Measurements from ENCODE around the gene CDC14B. TPM values are rescaled to one million over a fixed set of nuclear protein-coding genes. Genes with fewer than 3 reads are reported as not detected.

Gene CDC14B
- total RNA-seq, 4 donors from 2014 or later: 9.7 to 40.5 (median 20.6) TPM

- TF ChIP-seq POLR2A (IDR thresholded peaks at IDR 0.05) (no peak), CTCF (IDR thresholded peaks at IDR 0.05) (no peak)
- intact Hi-C loops (cut with DNase I; ENCODE audit: low total_unique reads): no loop called here
- H3K4me3 ChIP-seq: no peak overlapping the region
- H3K27ac ChIP-seq: no peak overlapping the region
- no peaks in the 10 kb centered on the region for H3K27me3 ChIP-seq
- no peaks in the 10 kb centered on the region for H3K36me3 ChIP-seq
- no peaks in the 10 kb centered on the region for H3K9me3 ChIP-seq
- no peak for DNase-seq
- H3K4me1 ChIP-seq: no peaks in the 10 kb centered on the region
Observed at GRCh38 chr9:96626912-96627311, 7.3 kb upstream of the CDC14B start.

DNA sequence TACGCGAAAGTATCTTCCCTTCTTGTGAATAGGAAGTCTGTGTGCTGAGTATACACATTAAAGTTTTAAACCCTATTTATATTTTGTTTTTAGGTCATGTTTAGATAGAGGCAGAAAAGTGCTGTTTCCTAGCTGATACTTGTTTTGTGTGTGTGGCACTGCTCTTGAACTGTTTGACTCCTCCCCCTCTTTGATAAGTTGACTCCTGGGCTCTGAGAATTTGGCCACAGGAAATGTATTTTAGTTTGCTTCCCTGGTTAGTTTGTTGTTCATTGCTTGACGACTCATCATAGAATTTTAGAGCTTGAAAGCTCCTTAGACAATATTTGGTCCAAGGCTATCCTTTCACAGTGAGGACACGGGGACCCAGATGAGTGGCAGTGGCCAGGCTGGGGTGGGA is 2.0 kb upstream of the CDC14B start:
- no peak overlapping the region for H3K27ac ChIP-seq
- H3K4me3 ChIP-seq: no peak overlapping the region
- no peaks in the 10 kb centered on the region for H3K36me3 ChIP-seq
- H3K4me1 ChIP-seq: no peaks in the 10 kb centered on the region
- no peaks in the 10 kb centered on the region for H3K9me3 ChIP-seq
- intact Hi-C loops (cut with DNase I; ENCODE audit: low total_unique reads): no loop called here
- DNase-seq: no peak
- no peaks in the 10 kb centered on the region for H3K27me3 ChIP-seq
- TF ChIP-seq POLR2A (IDR thresholded peaks at IDR 0.05) (no peak), CTCF (IDR thresholded peaks at IDR 0.05) (no peak)

- Histone ChIP-seq H3K36me3 (no peaks in the 10 kb centered on the region), H3K4me3 (no peak overlapping the region), H3K4me1 (no peaks in the 10 kb centered on the region), H3K27me3 (no peaks in the 10 kb centered on the region), H3K27ac (no peak overlapping the region), H3K9me3 (no peaks in the 10 kb centered on the region)
- no peak for DNase-seq
- intact Hi-C loops (cut with DNase I; ENCODE audit: low total_unique reads): no loop called here
- TF ChIP-seq POLR2A (IDR thresholded peaks at IDR 0.05): no peak
Observed at GRCh38 chr9:96620832-96621269, 1.2 kb upstream of the CDC14B start.

- no peaks in the 10 kb centered on the region for H3K27me3 ChIP-seq
- no peak for TF ChIP-seq CTCF (IDR thresholded peaks at IDR 0.05)
- TF ChIP-seq POLR2A (IDR thresholded peaks at IDR 0.05): no peak
- no peak for DNase-seq
- intact Hi-C loops (cut with DNase I; ENCODE audit: low total_unique reads): no loop called here
- H3K9me3 ChIP-seq: no peaks in the 10 kb centered on the region
- H3K27ac ChIP-seq: no peak overlapping the region
- H3K4me1 ChIP-seq: no peaks in the 10 kb centered on the region
- no peaks in the 10 kb centered on the region for H3K36me3 ChIP-seq
- H3K4me3 ChIP-seq: peak overlapping the region; percentile 34 to 54
Observed at GRCh38 chr9:96620181-96620514, 505 bp upstream of the CDC14B start.

DNA sequence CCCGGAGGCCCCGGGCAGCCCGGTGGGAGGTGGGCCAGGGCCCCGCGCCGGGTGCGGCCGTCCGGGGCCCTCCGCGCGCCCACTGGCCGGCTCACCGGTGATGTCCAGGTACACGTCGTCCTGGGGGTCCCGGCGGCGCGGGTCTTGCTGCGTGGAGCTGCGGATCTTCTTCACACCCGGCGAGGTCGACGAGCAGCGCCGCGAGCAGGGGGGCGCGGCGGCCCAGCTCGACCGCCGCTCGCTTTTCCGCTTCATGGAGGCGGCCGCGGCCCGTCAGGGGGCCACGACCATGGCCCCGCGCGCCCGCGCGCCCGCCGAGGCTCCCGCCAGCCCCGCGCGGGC is 548 bp downstream of the CDC14B start:
- DNase-seq: peak in 1 of 2 donors; percentile 20
- H3K4me3 ChIP-seq: peak overlapping the region; percentile 34 to 68
- peak overlapping the region; percentile 61 to 66 for H3K27ac ChIP-seq
- H3K9me3 ChIP-seq: no peaks in the 10 kb centered on the region
- H3K27me3 ChIP-seq: no peaks in the 10 kb centered on the region
- no peaks in the 10 kb centered on the region for H3K4me1 ChIP-seq
- H3K36me3 ChIP-seq: no peaks in the 10 kb centered on the region
- intact Hi-C loops (cut with DNase I; ENCODE audit: low total_unique reads): no loop called here
- TF ChIP-seq POLR2A (IDR thresholded peaks at IDR 0.05) (no peak), CTCF (IDR thresholded peaks at IDR 0.05) (no peak)
